ENCODE data around the gene ARHGEF28. TPM values are rescaled to one million over a fixed set of nuclear protein-coding genes. Genes with fewer than 3 reads are reported as not detected.

The ARHGEF28 gene
- total RNA-seq, 1 donor = 26.2 TPM

DNA sequence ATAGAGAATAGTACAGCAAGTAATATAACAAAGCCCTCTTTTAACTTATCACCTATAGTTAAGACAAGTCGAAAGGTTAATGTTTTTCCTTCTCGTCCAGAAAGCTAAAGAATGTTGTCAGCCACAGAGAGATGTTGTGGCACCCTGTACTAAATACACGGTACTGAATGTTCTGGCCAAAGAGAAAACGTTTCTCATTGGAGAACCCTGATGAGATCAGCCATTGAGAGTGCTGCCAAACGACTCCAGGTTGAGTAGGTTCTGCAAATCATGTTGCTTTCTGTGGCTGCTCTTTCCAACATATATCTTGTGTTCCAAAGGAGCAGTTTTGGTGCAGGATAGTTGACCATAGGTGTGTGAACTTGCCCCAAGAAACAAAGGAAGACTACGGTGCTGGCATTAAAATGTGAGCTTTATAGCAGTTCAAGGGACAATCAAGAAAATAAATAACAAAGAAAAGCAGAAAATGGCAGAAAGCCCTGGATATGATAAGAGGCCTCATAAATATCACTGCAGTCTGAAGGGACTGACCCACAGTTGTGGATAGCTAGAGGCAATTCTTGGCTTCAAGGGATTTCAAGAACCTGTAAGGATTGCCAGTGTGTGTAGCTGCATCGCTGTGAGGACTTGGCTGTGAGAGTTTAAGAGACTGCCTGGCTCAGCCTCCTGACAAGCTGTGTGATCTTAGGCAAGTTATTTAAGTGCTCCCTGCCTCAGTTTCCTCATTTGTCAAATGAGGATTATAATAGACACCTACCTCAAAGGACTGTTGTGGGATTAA is 102.7 kb downstream of the ARHGEF28 start:
- H3K4me3 ChIP-seq (ENCODE audit: low read depth, low read length) = no peak overlapping the region
- DNase-seq (ENCODE audit: low read depth) = no peak
- TF ChIP-seq, protein P1, sequence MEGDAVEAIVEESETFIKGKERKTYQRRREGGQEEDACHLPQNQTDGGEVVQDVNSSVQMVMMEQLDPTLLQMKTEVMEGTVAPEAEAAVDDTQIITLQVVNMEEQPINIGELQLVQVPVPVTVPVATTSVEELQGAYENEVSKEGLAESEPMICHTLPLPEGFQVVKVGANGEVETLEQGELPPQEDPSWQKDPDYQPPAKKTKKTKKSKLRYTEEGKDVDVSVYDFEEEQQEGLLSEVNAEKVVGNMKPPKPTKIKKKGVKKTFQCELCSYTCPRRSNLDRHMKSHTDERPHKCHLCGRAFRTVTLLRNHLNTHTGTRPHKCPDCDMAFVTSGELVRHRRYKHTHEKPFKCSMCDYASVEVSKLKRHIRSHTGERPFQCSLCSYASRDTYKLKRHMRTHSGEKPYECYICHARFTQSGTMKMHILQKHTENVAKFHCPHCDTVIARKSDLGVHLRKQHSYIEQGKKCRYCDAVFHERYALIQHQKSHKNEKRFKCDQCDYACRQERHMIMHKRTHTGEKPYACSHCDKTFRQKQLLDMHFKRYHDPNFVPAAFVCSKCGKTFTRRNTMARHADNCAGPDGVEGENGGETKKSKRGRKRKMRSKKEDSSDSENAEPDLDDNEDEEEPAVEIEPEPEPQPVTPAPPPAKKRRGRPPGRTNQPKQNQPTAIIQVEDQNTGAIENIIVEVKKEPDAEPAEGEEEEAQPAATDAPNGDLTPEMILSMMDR (IDR thresholded peaks at IDR 0.05; ENCODE audit: insufficient read depth, low read length) = no peak

DNA sequence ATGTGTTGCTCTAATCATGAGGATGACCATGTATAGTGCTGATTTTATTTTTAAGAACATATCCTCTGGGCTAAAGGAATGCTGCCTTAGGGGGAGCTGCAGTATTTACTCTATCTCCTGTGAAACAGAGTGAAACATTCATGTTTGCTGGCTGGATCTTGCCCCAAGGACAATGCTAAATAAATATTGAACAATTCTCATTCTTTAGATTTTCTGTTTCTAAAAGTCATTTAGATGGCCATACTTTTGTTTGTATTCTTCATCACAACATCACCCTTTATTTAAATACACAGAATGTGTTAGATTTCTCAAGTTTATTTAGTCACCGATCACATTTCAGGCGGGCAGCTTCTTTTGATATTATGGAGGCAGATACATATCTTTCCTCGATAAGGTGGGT is 103.3 kb downstream of the ARHGEF28 start:
- no peak overlapping the region for H3K4me3 ChIP-seq (ENCODE audit: low read depth, low read length)
- TF ChIP-seq, protein P1 (IDR thresholded peaks at IDR 0.05; ENCODE audit: insufficient read depth, low read length) = no peak
- DNase-seq (ENCODE audit: low read depth) = no peak

DNA sequence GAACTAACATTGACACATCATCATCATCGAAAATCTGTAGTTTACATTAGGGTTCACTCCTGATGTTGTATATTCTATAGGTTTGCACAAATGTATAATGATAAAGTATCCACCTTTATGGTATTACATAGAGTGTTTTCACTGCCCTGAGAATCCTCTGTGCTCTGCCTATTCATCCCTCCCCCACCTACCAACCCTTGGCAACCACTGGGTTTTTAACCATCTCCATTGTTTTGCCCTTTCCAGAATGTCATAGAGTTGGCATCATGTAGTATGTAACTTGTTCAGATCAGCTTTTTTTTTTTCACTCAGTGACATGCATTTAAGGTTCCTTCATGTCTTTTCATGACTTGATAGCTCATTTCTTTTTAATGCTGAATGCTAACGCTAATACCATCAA is 106.0 kb downstream of the ARHGEF28 start:
- TF ChIP-seq, protein P1 (IDR thresholded peaks at IDR 0.05; ENCODE audit: insufficient read depth, low read length) = no peak
- H3K4me3 ChIP-seq (ENCODE audit: low read depth, low read length) = no peak overlapping the region
- no peak for DNase-seq (ENCODE audit: low read depth)

DNA sequence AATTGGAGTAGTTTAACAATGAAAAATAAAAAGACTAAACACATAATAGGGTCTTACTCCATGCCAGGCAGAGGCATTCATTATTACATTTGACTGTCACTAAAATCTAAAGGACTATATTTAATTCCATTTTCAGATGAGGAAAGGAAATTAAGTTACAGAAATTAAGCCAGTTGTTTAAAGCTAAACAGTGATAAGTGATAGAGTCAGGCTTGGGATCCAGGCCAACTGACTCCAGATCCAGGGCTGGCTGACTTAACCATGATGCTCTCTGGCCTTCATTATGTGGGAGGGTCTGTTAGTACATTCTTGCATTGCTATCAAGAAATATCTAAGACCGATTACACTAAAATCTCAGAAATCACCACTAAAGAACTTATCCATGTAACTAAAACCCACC is 107.2 kb downstream of the ARHGEF28 start:
- H3K4me3 ChIP-seq (ENCODE audit: low read depth, low read length) = no peak overlapping the region
- TF ChIP-seq, protein P1 (IDR thresholded peaks at IDR 0.05; ENCODE audit: insufficient read depth, low read length) = no peak
- DNase-seq (ENCODE audit: low read depth) = peak; percentile 67

DNA sequence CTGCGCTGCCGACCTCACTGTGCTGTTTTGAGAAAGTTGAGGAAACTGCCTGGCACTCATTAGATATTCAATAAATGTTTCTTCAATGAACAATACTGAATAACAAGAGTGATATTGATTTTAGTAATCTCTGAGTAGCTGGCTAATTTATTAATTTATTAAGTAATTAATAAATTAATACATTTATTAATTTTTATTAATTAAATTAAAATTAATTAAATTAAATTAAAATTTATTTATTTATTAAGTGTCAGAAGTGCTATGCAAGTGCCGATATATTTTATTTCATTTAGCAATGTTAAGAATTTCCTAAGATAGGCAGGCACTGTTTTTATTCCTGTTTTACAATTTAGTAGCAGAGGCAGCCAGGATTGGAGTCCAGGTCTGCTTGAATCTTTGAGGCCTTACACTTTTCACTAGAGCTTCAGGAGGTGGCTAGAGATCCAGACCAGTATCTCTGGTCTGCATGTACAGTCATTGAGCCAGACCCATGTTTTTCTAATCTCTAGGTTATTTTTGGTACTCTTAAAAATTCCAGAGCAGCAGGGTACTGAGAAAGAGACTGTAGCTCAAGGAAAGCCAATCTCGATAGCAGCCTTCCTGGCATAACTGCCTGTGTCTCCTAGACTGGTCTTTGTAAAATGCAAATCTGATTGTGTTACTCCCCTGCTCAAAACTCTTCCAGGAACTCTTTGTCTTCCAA is 109.2 kb downstream of the ARHGEF28 start:
- TF ChIP-seq, protein P1 (IDR thresholded peaks at IDR 0.05; ENCODE audit: insufficient read depth, low read length) = no peak
- H3K4me3 ChIP-seq (ENCODE audit: low read depth, low read length) = no peak overlapping the region
- DNase-seq (ENCODE audit: low read depth) = peak; percentile 40

DNA sequence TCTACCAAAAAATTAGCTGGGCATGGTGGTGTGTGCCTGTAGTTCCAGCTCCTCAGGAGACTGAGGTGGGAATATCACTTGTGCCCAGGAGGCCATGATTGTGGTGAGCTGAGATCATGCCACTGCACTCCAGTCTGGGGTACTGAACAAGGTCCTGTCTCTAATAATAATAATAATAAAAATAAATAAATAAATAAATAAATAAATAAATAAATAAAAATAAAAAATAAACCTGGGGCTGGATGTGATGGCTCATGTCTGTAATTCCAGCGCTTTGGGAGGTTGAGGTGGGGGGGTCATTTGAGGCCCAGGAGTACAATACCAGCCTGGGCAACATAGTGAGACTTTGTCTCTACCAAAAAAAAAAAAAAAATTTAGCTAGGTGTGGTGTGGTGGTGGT is 113.7 kb downstream of the ARHGEF28 start:
- no peak for DNase-seq (ENCODE audit: low read depth)
- TF ChIP-seq, protein P1 (IDR thresholded peaks at IDR 0.05; ENCODE audit: insufficient read depth, low read length) = no peak
- no peak overlapping the region for H3K4me3 ChIP-seq (ENCODE audit: low read depth, low read length)
